Osteoblast (primary cell): ENCODE measurements around the gene ADGRD2. TPM values are rescaled to one million over a fixed set of nuclear protein-coding genes. Genes with fewer than 3 reads are reported as not detected.

Source experiments
- DNase-seq: peaks from one replicate; pipeline ENCODE4 v3.0.0; 2011; ENCODE audit warnings: low spot score, mixed read lengths; ENCODE audit not compliant: insufficient read length; ENCODE audit errors: missing footprints
- H2AFZ ChIP-seq: 2 replicates; pipeline ENCODE4 v1.6.0; 2011; ENCODE audit warnings: mild to moderate bottlenecking, low read length
- H3K27ac ChIP-seq: 2 replicates; pipeline ENCODE4 v1.5.1; 2011; ENCODE audit warnings: mild to moderate bottlenecking, low read depth, low read length, moderate library complexity
- H3K27me3 ChIP-seq: 2 replicates; pipeline ENCODE4 v1.6.0; 2012; ENCODE audit warnings: mild to moderate bottlenecking, control low read depth, inconsistent platforms, low read length, moderate library complexity; ENCODE audit not compliant: insufficient read depth
- H3K36me3 ChIP-seq: 2 replicates; pipeline ENCODE4 v1.5.1; 2011; ENCODE audit warnings: mild to moderate bottlenecking, low read length, control low read depth, moderate library complexity; ENCODE audit not compliant: insufficient read depth
- H3K4me1 ChIP-seq: 2 replicates; pipeline ENCODE4 v1.5.1; 2011; ENCODE audit warnings: mild to moderate bottlenecking, low read length, control low read depth, moderate library complexity; ENCODE audit not compliant: insufficient read depth
- H3K4me2 ChIP-seq: 2 replicates; pipeline ENCODE4 v1.6.0; 2011; ENCODE audit warnings: mild to moderate bottlenecking, low read length; ENCODE audit not compliant: insufficient read depth
- H3K4me3 ChIP-seq: fragments of 200-600 bp; sonication (generic); 3 replicates; pipeline ENCODE4 v1.5.1; 2012; ENCODE audit warnings: mild to moderate bottlenecking, low read length, inconsistent platforms; ENCODE audit not compliant: insufficient read depth
- H3K79me2 ChIP-seq: 2 replicates; pipeline ENCODE4 v1.6.0; 2012; ENCODE audit warnings: mild to moderate bottlenecking, low read length, control low read depth, inconsistent platforms; ENCODE audit not compliant: insufficient read depth
- H3K9me3 ChIP-seq: 2 replicates; pipeline ENCODE4 v1.5.1; 2011; ENCODE audit warnings: low read depth, low read length, control low read depth
- H4K20me1 ChIP-seq: 2 replicates; pipeline ENCODE4 v1.6.0; 2012; ENCODE audit warnings: mild to moderate bottlenecking, low read length, control low read depth; ENCODE audit not compliant: insufficient read depth
- CTCF ChIP-seq: IDR thresholded peaks from 2 replicates; pipeline ENCODE4 v1.5.1; 2011; ENCODE audit warnings: mild to moderate bottlenecking, low read depth, low read length, moderate library complexity; ENCODE audit errors: extremely low read depth
- total RNA-seq: library from RNA; depleted of rRNA; stranded (reverse); fragments of >200 nt; gene quantifications from 2 replicates; pipeline ENCODE4 v1.2.3, GENCODE V29; 2012

ADGRD2 gene
- total RNA-seq, 1 donor = not detected

- Histone ChIP-seq H3K4me3 (no peak overlapping the region), H3K4me2 (no peak overlapping the region), H3K36me3 (no peaks in the 10 kb centered on the region), H3K4me1 (no peaks in the 10 kb centered on the region), H3K27ac (no peak overlapping the region), H4K20me1 (no peaks in the 10 kb centered on the region), H2AFZ (no peak overlapping the region), H3K79me2 (no peaks in the 10 kb centered on the region), H3K9me3 (no peaks in the 10 kb centered on the region), H3K27me3 (peaks cover 68% of the 10 kb centered on the region)
- DNase-seq = no peak
- TF ChIP-seq CTCF = no peak
Measured at GRCh38 chr9:124497441-124497840, 47.2 kb downstream of the ADGRD2 start.

- Histone ChIP-seq H4K20me1 (no peaks in the 10 kb centered on the region), H3K36me3 (no peaks in the 10 kb centered on the region), H3K4me3 (no peak overlapping the region), H3K27me3 (peaks cover 72% of the 10 kb centered on the region), H3K27ac (no peak overlapping the region), H2AFZ (no peak overlapping the region), H3K4me1 (no peaks in the 10 kb centered on the region), H3K9me3 (no peaks in the 10 kb centered on the region), H3K79me2 (no peaks in the 10 kb centered on the region), H3K4me2 (no peak overlapping the region)
- DNase-seq = no peak
- TF ChIP-seq CTCF = no peak
Measured at GRCh38 chr9:124498040-124498439, 47.8 kb downstream of the ADGRD2 start.

- Histone ChIP-seq H3K27ac (no peak overlapping the region), H4K20me1 (no peaks in the 10 kb centered on the region), H2AFZ (no peak overlapping the region), H3K4me3 (no peak overlapping the region), H3K36me3 (no peaks in the 10 kb centered on the region), H3K4me1 (no peaks in the 10 kb centered on the region), H3K79me2 (no peaks in the 10 kb centered on the region), H3K4me2 (no peak overlapping the region), H3K9me3 (no peaks in the 10 kb centered on the region), H3K27me3 (peaks cover 72% of the 10 kb centered on the region)
- peak; percentile 64 for DNase-seq
- no peak for TF ChIP-seq CTCF
Measured at GRCh38 chr9:124498499-124499146, 48.4 kb downstream of the ADGRD2 start.

GRCh38 chr9:124499216-124499615 is 49.0 kb downstream of the ADGRD2 start:
- H3K79me2 ChIP-seq = no peaks in the 10 kb centered on the region
- H2AFZ ChIP-seq = no peak overlapping the region
- H3K4me1 ChIP-seq = no peaks in the 10 kb centered on the region
- peak; percentile 63 for DNase-seq
- H4K20me1 ChIP-seq = no peaks in the 10 kb centered on the region
- H3K36me3 ChIP-seq = no peaks in the 10 kb centered on the region
- H3K27me3 ChIP-seq = peaks cover 73% of the 10 kb centered on the region
- TF ChIP-seq CTCF = no peak
- H3K27ac ChIP-seq = no peak overlapping the region
- H3K4me3 ChIP-seq = no peak overlapping the region
- H3K9me3 ChIP-seq = no peaks in the 10 kb centered on the region
- H3K4me2 ChIP-seq = no peak overlapping the region
